A549 (cell line): ENCODE data around the gene ODF4. TPM values are rescaled to one million over a fixed set of nuclear protein-coding genes. Genes with fewer than 3 reads are reported as not detected.

Experiments
- ATAC-seq, 2 experiments: fragments of 200-7000 bp in 1 of 2; fragments of >200 bp in 1 of 2; cut with Nextera tagmentation in 1 of 2; cut with Tn5 transposase in 1 of 2; 3 replicates each; pipeline versions ENCODE4 v1.8.0 to v1.9.1; 2018 to 2020; ENCODE audit warnings: mild to moderate bottlenecking in 1 of 2, moderate library complexity in 1 of 2
- CTCF ChIA-PET: fragments of 300-600 bp; sonication (Branson Sonifier 250); formaldehyde crosslinking; extraction: SDS; loops from one replicate; lab custom pipeline; 2021; ENCODE audit warnings: antibody characterized with exemption, inconsistent platforms; lab: Yijun Ruan, JAX
- POLR2A ChIA-PET: fragments of 350-600 bp; formaldehyde crosslinking; extraction: SDS; loops from one replicate; lab custom pipeline; 2021; ENCODE audit warnings: antibody characterized with exemption, inconsistent platforms; lab: Yijun Ruan, JAX
- DNase-seq, 2 experiments: peaks; one replicate each; pipeline versions ENCODE4 v3.0.0 to v3.0.0-alpha.2; 2011 to 2016; ENCODE audit warnings: low read depth in 1 of 2, low spot score in 1 of 2
- FAIRE-seq: peaks from 2 replicates; lab custom pipeline; 2011; peaks lifted over from hg19 to GRCh38; lab: Jason Lieb, UNC
- H3K27ac ChIP-seq, 2 experiments: fragments of >200 bp; sonication (Bioruptor Twin); formaldehyde crosslinking; 3 replicates each; pipeline ENCODE4 v1.5.1; 2016 to 2017
- H3K4me1 ChIP-seq: fragments of >200 bp; sonication (Bioruptor Twin); formaldehyde crosslinking; 3 replicates; pipeline ENCODE4 v1.6.1; 2016
- H3K4me2 ChIP-seq: fragments of >200 bp; sonication (Bioruptor Twin); formaldehyde crosslinking; 3 replicates; pipeline ENCODE4 v1.6.1; 2016
- H3K4me3 ChIP-seq: fragments of >200 bp; sonication (Bioruptor Twin); formaldehyde crosslinking; 3 replicates; pipeline ENCODE4 v1.5.1; 2016
- H3K9me3 ChIP-seq: fragments of >200 bp; sonication (Bioruptor Twin); formaldehyde crosslinking; 3 replicates; pipeline ENCODE4 v1.6.1; 2016
- BHLHE40 ChIP-seq: IDR thresholded peaks from 2 replicates; pipeline ENCODE4 v1.6.1; 2012; ENCODE audit warnings: low read depth, low read length, inconsistent platforms
- CEBPB ChIP-seq, 2 experiments: fragments of >200 bp in 1 of 2; sonication (Bioruptor Twin) in 1 of 2; formaldehyde crosslinking in 1 of 2; IDR thresholded peaks; 2 replicates each; pipeline ENCODE4 v1.6.1; 2012 to 2016
- CHD2 ChIP-seq: fragments of 150-350 bp; IDR thresholded peaks from 2 replicates; pipeline ENCODE4 v1.6.1; 2014; ENCODE audit warnings: low read length; ENCODE audit not compliant: partially characterized antibody
- EP300 ChIP-seq, 2 experiments: fragments of >200 bp; sonication (Bioruptor Twin); formaldehyde crosslinking; IDR thresholded peaks; 2 replicates in 1 of 2; 3 replicates in 1 of 2; pipeline ENCODE4 v1.6.1; 2016 to 2017
- FOSL2 ChIP-seq, 2 experiments: fragments of 450-650 bp in 1 of 2; fragments of >200 bp in 1 of 2; sonication (Bioruptor Twin) in 1 of 2; formaldehyde crosslinking; IDR thresholded peaks; 2 replicates each; pipeline versions ENCODE4 v1.5.0 to v1.6.1; 2016 to 2020; ENCODE audit warnings: mild to moderate bottlenecking in 1 of 2, moderate library complexity in 1 of 2
- HOXB5 ChIP-seq: fragments of 250-450 bp; sonication (Bioruptor Pico); IDR thresholded peaks from 2 replicates; pipeline ENCODE4 v1.5.0; 2020; ENCODE audit warnings: mild to moderate bottlenecking, moderate library complexity
- JUN ChIP-seq, 2 experiments: fragments of >200 bp; sonication (Bioruptor Twin); formaldehyde crosslinking; IDR thresholded peaks; 2 replicates in 1 of 2; 3 replicates in 1 of 2; pipeline ENCODE4 v1.6.1; 2016 to 2017
- JUNB ChIP-seq: fragments of >200 bp; sonication (Bioruptor Twin); formaldehyde crosslinking; IDR thresholded peaks from 2 replicates; pipeline ENCODE4 v1.6.1; 2016
- MAZ ChIP-seq: fragments of 150-350 bp; IDR thresholded peaks from 2 replicates; pipeline ENCODE4 v1.6.1; 2014; ENCODE audit warnings: antibody characterized with exemption, low read depth, low read length, borderline replicate concordance
- NPAS2 ChIP-seq: fragments of 250-450 bp; sonication (Bioruptor Pico); IDR thresholded peaks from 2 replicates; pipeline ENCODE4 v1.8.0; 2022; ENCODE audit warnings: mild to moderate bottlenecking, moderate library complexity, borderline replicate concordance
- NR3C1 ChIP-seq: fragments of >200 bp; sonication (Bioruptor Twin); formaldehyde crosslinking; IDR thresholded peaks from 3 replicates; pipeline ENCODE4 v1.6.1; 2017
- PHF8 ChIP-seq: fragments of 200-600 bp; sonication (generic); IDR thresholded peaks from 2 replicates; pipeline ENCODE4 v1.6.1; 2016; ENCODE audit warnings: low read depth, mild to moderate bottlenecking, antibody characterized with exemption, moderate library complexity, borderline replicate concordance
- TP53 ChIP-seq: fragments of 250-450 bp; sonication (Bioruptor Pico); IDR thresholded peaks from 2 replicates; pipeline ENCODE4 v1.5.0; 2021; ENCODE audit warnings: mild to moderate bottlenecking, moderate library complexity
- ZSCAN20 ChIP-seq: fragments of 250-450 bp; sonication (Bioruptor Pico); IDR thresholded peaks from 2 replicates; pipeline ENCODE4 v1.8.0; 2022; ENCODE audit warnings: mild to moderate bottlenecking, moderate library complexity
- WGBS: methylation state at CpG from one replicate; pipeline ENCODE4 v1.1.6; 2017; ENCODE audit errors: missing lambda C conversion rate; 5-methylcytosine and 5-hydroxymethylcytosine counted together
- polyA plus RNA-seq, 4 experiments: library from polyadenylated mRNA; depleted of rRNA in 3 of 4; stranded (reverse); fragments of >200 nt; fragmentation: RNase III in 1 of 4; extraction: RNeasy Plus Mini Kit Qiagen cat#74134 plus additional on column Dnase treatment in 1 of 4; gene quantifications; 2 replicates in 3 of 4; 3 replicates in 1 of 4; pipeline ENCODE4 v1.2.3, GENCODE V29; 2011 to 2017
- TF ChIP-seq, protein P1 (sequence below): fragments of 450-650 bp; IDR thresholded peaks from 2 replicates; pipeline ENCODE4 v1.6.1; 2014; ENCODE audit warnings: antibody characterized with exemption
- TF ChIP-seq, protein P2 (sequence below): fragments of 250-450 bp; sonication (Bioruptor Pico); IDR thresholded peaks from 2 replicates; pipeline ENCODE4 v1.5.0; 2020; ENCODE audit warnings: low read depth, mild to moderate bottlenecking, moderate library complexity
- TF ChIP-seq, protein P3 (sequence below): fragments of >200 bp; sonication (Bioruptor Twin); formaldehyde crosslinking; IDR thresholded peaks from 3 replicates; pipeline ENCODE4 v1.5.1; 2016
- TF ChIP-seq, protein P4 (sequence below): fragments of 250-450 bp; sonication (Bioruptor Pico); IDR thresholded peaks from 2 replicates; pipeline ENCODE4 v1.5.0; 2021; ENCODE audit warnings: mild to moderate bottlenecking, moderate library complexity, borderline replicate concordance

ODF4 gene
- polyA plus RNA-seq, 2 of the 4 experiments (the other 2 are of a cell fraction) = not detected

DNA sequence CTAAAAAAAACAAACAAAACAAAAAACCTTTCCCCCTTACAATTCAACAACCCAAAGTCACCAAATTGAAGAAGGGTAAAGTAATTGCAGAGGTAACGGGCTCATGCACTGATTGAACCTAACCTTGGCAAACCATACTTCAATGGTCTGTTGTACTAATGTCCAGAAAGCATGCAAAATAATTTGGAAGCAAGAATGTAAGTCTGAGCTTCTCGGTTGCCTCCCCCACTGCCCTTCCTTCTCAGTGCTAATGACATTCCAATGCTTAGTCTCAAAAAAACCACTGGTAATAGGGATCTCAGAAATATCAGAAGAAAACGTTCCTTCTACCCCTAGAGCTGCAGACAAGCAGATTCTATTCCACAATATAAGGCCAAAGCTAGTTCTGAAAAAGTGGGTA, 21.1 kb downstream of the ODF4 start:
- WGBS = 63% methylated on average over 3 of the region's 3 CpGs
- TF ChIP-seq ZSCAN20 (CRISPR knock-in tag) = no peak
- TF ChIP-seq CHD2 = no peak
- no peak for TF ChIP-seq HOXB5 (CRISPR knock-in tag)
- TF ChIP-seq JUNB = no peak
- TF ChIP-seq CEBPB (IDR thresholded peaks at IDR 0.05) = no peak
- TF ChIP-seq, protein P1, sequence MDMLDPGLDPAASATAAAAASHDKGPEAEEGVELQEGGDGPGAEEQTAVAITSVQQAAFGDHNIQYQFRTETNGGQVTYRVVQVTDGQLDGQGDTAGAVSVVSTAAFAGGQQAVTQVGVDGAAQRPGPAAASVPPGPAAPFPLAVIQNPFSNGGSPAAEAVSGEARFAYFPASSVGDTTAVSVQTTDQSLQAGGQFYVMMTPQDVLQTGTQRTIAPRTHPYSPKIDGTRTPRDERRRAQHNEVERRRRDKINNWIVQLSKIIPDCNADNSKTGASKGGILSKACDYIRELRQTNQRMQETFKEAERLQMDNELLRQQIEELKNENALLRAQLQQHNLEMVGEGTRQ = no peak
- TF ChIP-seq PHF8 = no peak
- Histone ChIP-seq H3K4me3 (no peak overlapping the region), H3K27ac (no peak overlapping the region), H3K4me1 (peaks cover 9% of the 10 kb centered on the region), H3K4me2 (no peak overlapping the region), H3K9me3 (no peaks in the 10 kb centered on the region)
- ChIA-PET CTCF (interaction anchor here (0.9 to 1.6 kb wide), 9 partner anchors 10 to 301 kb away, joined by 3 to 5 read pairs (median 3); partner anchors contain the start of gene KRABD2), POLR2A (interaction anchor here (1.3 to 1.7 kb wide), 2 partner anchors 16 to 23 kb away, joined by 3 read pairs; no protein-coding TSS in a partner anchor)
- no peak for DNase-seq
- ATAC-seq = no peak
- no peak for FAIRE-seq

DNA sequence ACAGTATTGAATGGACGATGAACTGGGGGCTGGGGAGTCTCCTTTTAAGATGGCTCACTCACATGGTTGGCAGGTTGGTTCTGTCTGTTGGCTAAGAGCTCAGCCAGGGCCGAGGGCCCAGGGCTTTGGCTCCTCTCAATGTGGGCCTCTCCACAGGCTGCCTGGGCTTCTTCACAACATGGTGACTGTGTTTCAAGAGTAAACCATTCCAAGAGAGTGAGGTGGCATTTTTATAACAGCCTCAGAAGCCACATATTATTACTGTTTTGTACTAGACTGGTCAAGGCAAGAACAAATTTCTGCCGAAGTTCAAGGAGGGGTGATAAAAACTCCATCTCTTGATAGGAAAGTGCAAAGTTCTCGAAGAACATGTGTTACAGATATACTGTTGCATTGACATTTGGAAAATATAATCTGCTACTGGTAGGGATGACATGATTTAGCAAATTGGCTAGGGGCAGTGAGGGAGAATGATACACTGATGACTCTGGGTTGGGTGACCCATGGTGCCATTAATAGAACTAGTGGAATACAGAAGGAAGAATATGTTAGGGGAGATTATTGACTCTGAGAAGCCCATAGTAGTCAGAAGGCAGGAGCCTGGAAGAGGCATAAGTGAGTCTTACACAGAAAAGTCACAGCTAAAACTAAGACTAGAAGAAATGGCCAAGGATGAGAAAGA, 23.2 kb downstream of the ODF4 start:
- no peak for DNase-seq
- Histone ChIP-seq H3K9me3 (no peaks in the 10 kb centered on the region), H3K4me1 (peaks cover 15% of the 10 kb centered on the region), H3K27ac (no peak overlapping the region), H3K4me2 (no peak overlapping the region), H3K4me3 (no peak overlapping the region)
- TF ChIP-seq MAZ (no peak), TP53 (CRISPR knock-in tag) (no peak), JUN (IDR thresholded peaks at IDR 0.05) (no peak), FOSL2 (IDR thresholded peaks at IDR 0.05) (no peak), FOSL2 (CRISPR knock-in tag; IDR thresholded peaks at IDR 0.05) (no peak), EP300 (IDR thresholded peaks at IDR 0.05) (no peak), BHLHE40 (no peak), NPAS2 (CRISPR knock-in tag) (no peak), HOXB5 (CRISPR knock-in tag) (no peak), NR3C1 (no peak), CEBPB (IDR thresholded peaks at IDR 0.05) (no peak)
- TF ChIP-seq, protein P2, sequence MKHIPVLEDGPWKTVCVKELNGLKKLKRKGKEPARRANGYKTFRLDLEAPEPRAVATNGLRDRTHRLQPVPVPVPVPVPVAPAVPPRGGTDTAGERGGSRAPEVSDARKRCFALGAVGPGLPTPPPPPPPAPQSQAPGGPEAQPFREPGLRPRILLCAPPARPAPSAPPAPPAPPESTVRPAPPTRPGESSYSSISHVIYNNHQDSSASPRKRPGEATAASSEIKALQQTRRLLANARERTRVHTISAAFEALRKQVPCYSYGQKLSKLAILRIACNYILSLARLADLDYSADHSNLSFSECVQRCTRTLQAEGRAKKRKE (CRISPR knock-in tag) = no peak
- TF ChIP-seq, protein P3, sequence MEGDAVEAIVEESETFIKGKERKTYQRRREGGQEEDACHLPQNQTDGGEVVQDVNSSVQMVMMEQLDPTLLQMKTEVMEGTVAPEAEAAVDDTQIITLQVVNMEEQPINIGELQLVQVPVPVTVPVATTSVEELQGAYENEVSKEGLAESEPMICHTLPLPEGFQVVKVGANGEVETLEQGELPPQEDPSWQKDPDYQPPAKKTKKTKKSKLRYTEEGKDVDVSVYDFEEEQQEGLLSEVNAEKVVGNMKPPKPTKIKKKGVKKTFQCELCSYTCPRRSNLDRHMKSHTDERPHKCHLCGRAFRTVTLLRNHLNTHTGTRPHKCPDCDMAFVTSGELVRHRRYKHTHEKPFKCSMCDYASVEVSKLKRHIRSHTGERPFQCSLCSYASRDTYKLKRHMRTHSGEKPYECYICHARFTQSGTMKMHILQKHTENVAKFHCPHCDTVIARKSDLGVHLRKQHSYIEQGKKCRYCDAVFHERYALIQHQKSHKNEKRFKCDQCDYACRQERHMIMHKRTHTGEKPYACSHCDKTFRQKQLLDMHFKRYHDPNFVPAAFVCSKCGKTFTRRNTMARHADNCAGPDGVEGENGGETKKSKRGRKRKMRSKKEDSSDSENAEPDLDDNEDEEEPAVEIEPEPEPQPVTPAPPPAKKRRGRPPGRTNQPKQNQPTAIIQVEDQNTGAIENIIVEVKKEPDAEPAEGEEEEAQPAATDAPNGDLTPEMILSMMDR = no peak
- TF ChIP-seq, protein P4, sequence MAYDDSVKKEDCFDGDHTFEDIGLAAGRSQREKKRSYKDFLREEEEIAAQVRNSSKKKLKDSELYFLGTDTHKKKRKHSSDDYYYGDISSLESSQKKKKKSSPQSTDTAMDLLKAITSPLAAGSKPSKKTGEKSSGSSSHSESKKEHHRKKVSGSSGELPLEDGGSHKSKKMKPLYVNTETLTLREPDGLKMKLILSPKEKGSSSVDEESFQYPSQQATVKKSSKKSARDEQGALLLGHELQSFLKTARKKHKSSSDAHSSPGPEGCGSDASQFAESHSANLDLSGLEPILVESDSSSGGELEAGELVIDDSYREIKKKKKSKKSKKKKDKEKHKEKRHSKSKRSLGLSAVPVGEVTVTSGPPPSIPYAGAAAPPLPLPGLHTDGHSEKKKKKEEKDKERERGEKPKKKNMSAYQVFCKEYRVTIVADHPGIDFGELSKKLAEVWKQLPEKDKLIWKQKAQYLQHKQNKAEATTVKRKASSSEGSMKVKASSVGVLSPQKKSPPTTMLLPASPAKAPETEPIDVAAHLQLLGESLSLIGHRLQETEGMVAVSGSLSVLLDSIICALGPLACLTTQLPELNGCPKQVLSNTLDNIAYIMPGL = no peak
- FAIRE-seq = no peak
- CTCF ChIA-PET = interaction anchor here (0.6 to 2.1 kb wide), 7 partner anchors 13 to 285 kb away, joined by 3 to 7 read pairs (median 3); partner anchors contain the start of genes KRABD2 and RPL26
- WGBS = 82% methylated on average over 4 of the region's 4 CpGs
- ATAC-seq = no peak
- POLR2A ChIA-PET = interaction anchor here (0.9 to 1.1 kb wide), 2 partner anchors 14 to 68 kb away, joined by 3 to 4 read pairs; partner anchors contain the start of genes KRABD2 and SLC25A35
